LNCaP clone FGC (cell line): Measurements from ENCODE around the gene HOMER3.

ENCODE experiments used
- DNase-seq: peaks from one replicate; pipeline ENCODE4 v3.0.0-alpha.2; 2011; ENCODE audit warnings: low read depth
- H3K4me3 ChIP-seq: 2 replicates; pipeline ENCODE4 v1.5.1; 2011; ENCODE audit warnings: mild to moderate bottlenecking, low read depth, low read length, control low read depth
- CTCF ChIP-seq: IDR thresholded peaks from 2 replicates; pipeline ENCODE4 v1.5.1; 2012; ENCODE audit warnings: mild to moderate bottlenecking; ENCODE audit not compliant: control insufficient read depth, insufficient read depth; ENCODE audit errors: extremely low read depth

HOMER3 gene

DNA sequence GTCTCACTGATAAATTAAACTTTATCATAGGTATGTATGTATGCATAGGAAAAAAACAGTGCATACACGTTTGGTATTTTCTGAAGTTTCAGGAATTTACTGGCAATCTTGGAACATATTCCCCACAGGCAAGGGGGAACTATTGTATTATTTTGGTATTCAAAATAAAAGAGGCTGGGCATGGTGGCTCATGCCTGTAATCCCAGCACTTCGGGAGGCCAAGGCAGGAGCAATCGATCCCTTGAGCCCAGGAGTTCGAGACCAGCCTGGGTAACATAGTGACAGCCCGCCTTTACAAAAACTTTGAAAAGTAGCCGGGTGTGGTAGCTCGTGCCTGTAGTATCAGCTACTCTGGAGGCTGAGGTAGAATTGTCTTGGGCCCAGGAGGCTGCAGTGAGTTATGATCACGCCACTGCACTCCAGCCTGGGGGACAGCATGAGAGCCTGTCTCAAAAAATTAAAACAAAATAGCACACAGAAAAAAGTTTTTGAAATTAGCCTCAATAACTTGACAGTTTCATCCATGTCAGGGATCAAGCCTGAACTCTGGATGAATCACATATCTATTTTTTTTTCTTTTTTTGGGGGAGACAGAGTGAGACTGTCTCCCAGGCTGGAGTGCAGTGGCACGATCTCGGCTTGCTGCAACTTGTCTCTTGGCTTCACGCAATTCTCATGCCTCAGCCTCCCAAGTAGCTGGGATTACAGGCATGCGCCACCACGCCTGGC lies 29.1 kb upstream of the HOMER3 start:
- TF ChIP-seq CTCF: no peak
- no peak for DNase-seq
- H3K4me3 ChIP-seq: no peak overlapping the region

DNA sequence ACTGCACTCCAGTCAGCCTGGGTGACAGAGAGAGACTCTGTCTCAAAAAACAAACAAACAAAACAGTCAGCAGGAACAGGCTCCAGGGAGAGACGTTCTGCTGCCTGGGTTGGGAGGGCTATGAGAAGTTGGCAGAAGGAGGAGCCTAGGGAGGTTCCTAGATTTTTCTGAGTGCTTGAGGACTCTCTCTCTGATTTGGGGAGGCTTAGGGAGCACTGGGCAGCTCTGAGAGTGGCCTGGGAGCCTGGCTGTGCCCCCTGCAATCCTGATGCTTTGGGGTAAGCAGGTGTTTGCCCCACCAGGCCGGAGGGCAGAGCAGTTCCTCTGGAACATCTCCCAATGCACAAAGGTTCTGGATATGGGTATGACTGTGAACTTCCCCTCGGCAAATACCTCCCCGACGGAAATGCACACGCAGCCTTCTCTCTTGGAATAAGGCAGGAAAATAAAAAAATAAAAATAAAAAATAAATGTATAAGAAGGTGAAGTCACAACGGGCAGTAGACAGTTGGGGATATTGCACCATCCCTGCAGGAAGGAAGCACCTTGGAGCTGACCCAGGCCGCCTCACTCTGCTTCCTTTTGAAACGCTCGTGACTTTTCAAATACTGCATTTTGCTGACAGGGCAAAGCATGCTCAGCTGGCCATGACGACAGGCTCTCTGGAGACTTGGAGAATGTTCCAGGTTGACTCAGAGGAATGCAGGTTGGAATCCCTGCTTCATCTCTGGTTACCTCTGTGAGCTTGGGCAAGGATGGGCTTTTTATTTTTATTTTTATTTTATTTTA lies 26.5 kb upstream of the HOMER3 start:
- no peak overlapping the region for H3K4me3 ChIP-seq
- TF ChIP-seq CTCF: no peak
- DNase-seq: peak; percentile 65

DNA sequence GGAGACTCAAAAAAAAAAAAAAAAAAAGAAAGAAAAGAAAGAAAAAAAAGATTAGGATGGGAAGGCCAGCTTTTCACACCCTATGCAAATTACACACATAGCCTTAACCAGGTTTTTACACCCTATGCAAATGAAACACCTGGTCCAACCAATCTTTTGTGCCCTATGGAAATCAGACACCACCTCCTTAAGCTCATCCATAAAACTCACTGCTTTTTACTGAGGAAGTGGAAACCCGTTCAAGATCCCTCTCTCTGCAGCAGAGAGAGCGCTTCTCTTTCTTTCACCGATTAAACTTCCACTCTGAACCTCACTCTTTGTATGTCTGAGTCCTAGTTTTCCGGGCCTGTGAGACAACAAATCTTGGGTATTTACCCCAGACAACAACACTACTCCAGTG lies 25.3 kb upstream of the HOMER3 start:
- H3K4me3 ChIP-seq: no peak overlapping the region
- no peak for TF ChIP-seq CTCF
- no peak for DNase-seq

DNA sequence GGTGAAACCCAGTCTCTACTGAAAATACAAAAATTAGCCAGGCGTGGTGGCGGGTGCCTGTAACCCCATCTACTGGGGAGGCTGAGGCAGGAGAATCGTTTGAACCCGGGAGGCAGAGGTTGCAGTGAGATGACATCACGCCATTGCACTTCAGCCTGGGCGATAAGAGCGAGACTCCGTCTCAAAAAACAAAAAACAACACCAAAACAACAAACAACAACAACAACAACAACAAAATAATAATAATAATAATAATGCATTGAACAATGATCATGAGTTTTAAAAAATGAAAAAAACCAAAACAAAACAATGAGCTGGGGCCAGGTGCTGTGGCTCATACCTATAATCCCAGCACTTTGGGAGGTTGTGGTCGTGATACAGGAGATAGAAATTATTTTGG lies 23.1 kb upstream of the HOMER3 start:
- no peak for TF ChIP-seq CTCF
- no peak overlapping the region for H3K4me3 ChIP-seq
- DNase-seq: no peak

- no peak for TF ChIP-seq CTCF
Observed at GRCh38 chr19:18961767-18962620, 21.0 kb upstream of the HOMER3 start.

DNA sequence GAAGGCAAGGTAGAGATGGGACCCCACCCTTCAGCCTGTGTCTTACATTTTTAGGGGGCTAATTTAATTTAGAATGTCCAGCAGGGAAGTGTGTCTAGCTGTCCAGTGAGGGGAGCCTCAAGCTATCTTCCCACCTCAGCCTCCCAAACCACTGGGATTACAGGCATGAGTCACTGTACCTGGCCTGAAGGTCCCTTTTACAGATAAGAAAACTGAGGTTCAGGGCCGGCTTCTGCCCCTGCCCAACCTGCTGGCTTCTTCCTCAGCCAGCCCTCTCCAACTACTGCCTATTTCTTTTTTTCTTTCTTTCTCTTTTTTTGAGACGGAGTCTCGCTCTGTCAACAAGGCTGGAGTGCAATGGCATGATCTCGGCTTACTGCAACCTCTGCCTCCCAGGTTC lies 19.4 kb upstream of the HOMER3 start:
- DNase-seq: no peak
- no peak for TF ChIP-seq CTCF

More at GRCh38 chr19:18961767-18962620, 21.0 kb upstream of the HOMER3 start:
- DNase-seq: no peak
- H3K4me3 ChIP-seq: no peak overlapping the region

More for the DNA sequence above, 19.4 kb upstream of the HOMER3 start:
- no peak overlapping the region for H3K4me3 ChIP-seq
